Coronary artery (tissue), 2 donors: Measurements from ENCODE around the gene CARS1.

Experiments used
- DNase-seq: peaks from one replicate; pipeline ENCODE4 v3.0.0-alpha.2; 2017; ENCODE audit warnings: low spot score
- H3K27ac ChIP-seq, 2 donors: fragments of 200-600 bp; sonication (generic); one replicate each; pipeline ENCODE4 v1.5.1; 2016 to 2019
- H3K4me3 ChIP-seq: fragments of 200-600 bp; sonication (generic); 2 replicates; pipeline ENCODE4 v1.5.1; 2016; ENCODE audit warnings: mild to moderate bottlenecking, moderate library complexity
- CTCF ChIP-seq: fragments of 200-600 bp; sonication (generic); IDR thresholded peaks from one replicate; pipeline ENCODE4 v1.5.1; 2019; ENCODE audit warnings: antibody characterized with exemption

The CARS1 gene

GRCh38 chr11:3101921-3102640, 44.9 kb upstream of the CARS1 start:
- Histone ChIP-seq H3K4me3 (no peak overlapping the region), H3K27ac (no peak overlapping the region)
- no peak for DNase-seq
- TF ChIP-seq CTCF, result no peak

- DNase-seq, result no peak
- no peak for TF ChIP-seq CTCF
- H3K27ac ChIP-seq, result no peak overlapping the region
- H3K4me3 ChIP-seq, result no peak overlapping the region
Measured at GRCh38 chr11:3099178-3099577, 42.0 kb upstream of the CARS1 start.

- Histone ChIP-seq H3K27ac (no peak overlapping the region), H3K4me3 (no peak overlapping the region)
- no peak for DNase-seq
- no peak for TF ChIP-seq CTCF
Measured at GRCh38 chr11:3096909-3097530, 39.8 kb upstream of the CARS1 start.

- DNase-seq, result no peak
- H3K4me3 ChIP-seq, result no peak overlapping the region
- H3K27ac ChIP-seq, result peak overlapping the region; percentile 18 to 74
- no peak for TF ChIP-seq CTCF
Measured at GRCh38 chr11:3095712-3096361, 38.6 kb upstream of the CARS1 start.

GRCh38 chr11:3094223-3094824, 37.1 kb upstream of the CARS1 start:
- DNase-seq, result no peak
- no peak overlapping the region for H3K4me3 ChIP-seq
- TF ChIP-seq CTCF, result no peak
- no peak overlapping the region for H3K27ac ChIP-seq

- DNase-seq, result no peak
- Histone ChIP-seq H3K27ac (no peak overlapping the region), H3K4me3 (no peak overlapping the region)
- no peak for TF ChIP-seq CTCF
Measured at GRCh38 chr11:3093281-3094191, 36.3 kb upstream of the CARS1 start.
